BLaER1 treated with 17β-estradiol and CSF1 and Interleukin-3, amounts not matched to agents 10 nM and 100 nM (cell line): Measurements from ENCODE around the gene ATP6V0A4.

Experiments used
- H3K27ac ChIP-seq, 11 experiments: shearing (Covaris generic); formaldehyde crosslinking; 2 replicates each; pipeline ENCODE4 v1.8.1; 2022
- H3K27me3 ChIP-seq, 11 experiments: shearing (Covaris generic); formaldehyde crosslinking; 2 replicates each; pipeline ENCODE4 v1.8.1; 2022
- H3K36me3 ChIP-seq, 11 experiments: shearing (Covaris generic); formaldehyde crosslinking; 2 replicates each; pipeline ENCODE4 v1.8.1; 2022
- H3K4me1 ChIP-seq, 10 experiments: shearing (Covaris generic); formaldehyde crosslinking; 2 replicates each; pipeline ENCODE4 v1.8.1; 2022
- H3K4me2 ChIP-seq, 11 experiments: shearing (Covaris generic); formaldehyde crosslinking; 2 replicates each; pipeline ENCODE4 v1.8.1; 2022
- H3K4me3 ChIP-seq, 10 experiments: shearing (Covaris generic); formaldehyde crosslinking; 2 replicates each; pipeline ENCODE4 v1.8.1; 2022
- H3K9ac ChIP-seq, 11 experiments: shearing (Covaris generic); formaldehyde crosslinking; 2 replicates each; pipeline ENCODE4 v1.8.1; 2022
- H3K9me3 ChIP-seq, 11 experiments: shearing (Covaris generic); formaldehyde crosslinking; replicated peaks in 1 of 11; 2 replicates each; pipeline ENCODE4 v1.8.1; 2022
- H4K20me1 ChIP-seq, 11 experiments: shearing (Covaris generic); formaldehyde crosslinking; 2 replicates each; pipeline ENCODE4 v1.8.1; 2022
- Cebpa-rat ChIP-seq, 11 experiments: shearing (Covaris generic); IDR thresholded peaks; 2 replicates each; pipeline ENCODE4 v1.8.1; 2022

ATP6V0A4 gene

DNA sequence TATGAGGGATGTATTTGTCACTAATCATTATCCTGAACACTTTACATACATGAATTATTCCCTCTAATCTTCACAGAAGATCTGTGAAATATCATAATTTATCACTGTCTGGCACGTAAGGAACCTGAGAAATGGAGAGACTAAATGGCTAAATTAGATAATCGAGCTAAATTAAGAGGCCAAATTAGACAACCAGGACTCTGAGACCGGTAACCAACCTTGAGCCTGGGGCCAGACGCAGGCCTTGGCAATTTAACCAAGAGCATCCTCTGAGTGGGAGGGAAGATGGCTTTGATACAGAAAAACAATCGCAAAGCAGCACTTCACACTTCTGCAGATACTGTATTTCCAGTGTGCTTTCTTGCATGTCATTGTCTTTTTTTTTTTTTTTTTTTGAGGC, 118.2 kb downstream of the ATP6V0A4 start:
- H3K4me2 ChIP-seq = no peak overlapping the region
- no peak overlapping the region for H3K4me3 ChIP-seq
- no peaks in the 10 kb centered on the region for H4K20me1 ChIP-seq
- TF ChIP-seq Cebpa-rat (IDR thresholded peaks at IDR 0.05) = no peak
- no peak overlapping the region for H3K9ac ChIP-seq
- no peaks in the 10 kb centered on the region for H3K36me3 ChIP-seq
- no peaks in the 10 kb centered on the region for H3K4me1 ChIP-seq
- no peaks in the 10 kb centered on the region for H3K9me3 ChIP-seq
- no peaks in the 10 kb centered on the region for H3K27me3 ChIP-seq
- H3K27ac ChIP-seq = no peak overlapping the region

GRCh38 chr7:138670594-138670993, 127.4 kb downstream of the ATP6V0A4 start:
- Histone ChIP-seq H3K9ac (no peak overlapping the region), H3K27me3 (no peaks in the 10 kb centered on the region; a peak in 1 of 22 replicates), H3K4me2 (no peak overlapping the region), H3K27ac (no peak overlapping the region), H3K36me3 (no peaks in the 10 kb centered on the region), H3K9me3 (no peaks in the 10 kb centered on the region), H3K4me1 (0 out of 20 replicates have a peak, but pooled peaks cover 0 to 9% (median 0%) of the 10 kb centered on the region in 10 experiments), H3K4me3 (no peak overlapping the region), H4K20me1 (no peaks in the 10 kb centered on the region)
- TF ChIP-seq Cebpa-rat (IDR thresholded peaks at IDR 0.05) = no peak

DNA sequence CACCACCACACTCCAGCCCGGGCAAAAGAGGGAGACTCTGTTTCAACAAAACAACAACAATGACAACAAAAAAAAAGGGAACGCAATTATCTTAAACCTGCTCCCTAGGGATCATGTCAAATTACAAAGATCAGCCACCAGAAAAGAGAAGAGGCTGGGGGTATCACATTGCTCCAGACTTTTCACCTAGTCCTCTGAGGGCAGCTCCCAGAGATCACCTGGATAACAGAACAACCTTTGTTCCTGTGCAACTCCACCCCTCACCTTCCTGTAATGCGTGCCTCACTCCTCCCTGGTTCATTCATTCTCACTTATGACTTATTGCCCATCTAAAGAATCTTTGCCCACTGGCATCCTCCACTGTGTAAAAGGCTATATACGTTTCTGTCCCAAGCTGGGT, 128.6 kb downstream of the ATP6V0A4 start:
- Histone ChIP-seq H4K20me1 (no peaks in the 10 kb centered on the region), H3K36me3 (no peaks in the 10 kb centered on the region)
- TF ChIP-seq Cebpa-rat (IDR thresholded peaks at IDR 0.05) = no peak

GRCh38 chr7:138668946-138669345, 129.1 kb downstream of the ATP6V0A4 start:
- Histone ChIP-seq H4K20me1 (no peaks in the 10 kb centered on the region), H3K9me3 (peaks cover 0 to 5% (median 0%) of the 10 kb centered on the region in 11 experiments; a peak in 3 of 22 replicates), H3K27ac (no peak overlapping the region), H3K36me3 (no peaks in the 10 kb centered on the region), H3K4me3 (no peak overlapping the region), H3K27me3 (no peaks in the 10 kb centered on the region; a peak in 1 of 22 replicates), H3K4me1 (0 out of 20 replicates have a peak, but pooled peaks cover 0 to 9% (median 0%) of the 10 kb centered on the region in 10 experiments), H3K9ac (no peak overlapping the region), H3K4me2 (no peak overlapping the region)
- no peak for TF ChIP-seq Cebpa-rat (IDR thresholded peaks at IDR 0.05)

More for the DNA sequence above, 128.6 kb downstream of the ATP6V0A4 start:
- H3K9ac ChIP-seq = no peak overlapping the region
- 0 out of 20 replicates have a peak, but pooled peaks cover 0 to 9% (median 0%) of the 10 kb centered on the region in 10 experiments for H3K4me1 ChIP-seq
- H3K27me3 ChIP-seq = no peaks in the 10 kb centered on the region; a peak in 1 of 22 replicates
- H3K27ac ChIP-seq = no peak overlapping the region
- peaks cover 0 to 2% (median 0%) of the 10 kb centered on the region in 11 experiments; a peak in 3 of 22 replicates for H3K9me3 ChIP-seq
- H3K4me2 ChIP-seq = no peak overlapping the region
- H3K4me3 ChIP-seq = no peak overlapping the region

DNA sequence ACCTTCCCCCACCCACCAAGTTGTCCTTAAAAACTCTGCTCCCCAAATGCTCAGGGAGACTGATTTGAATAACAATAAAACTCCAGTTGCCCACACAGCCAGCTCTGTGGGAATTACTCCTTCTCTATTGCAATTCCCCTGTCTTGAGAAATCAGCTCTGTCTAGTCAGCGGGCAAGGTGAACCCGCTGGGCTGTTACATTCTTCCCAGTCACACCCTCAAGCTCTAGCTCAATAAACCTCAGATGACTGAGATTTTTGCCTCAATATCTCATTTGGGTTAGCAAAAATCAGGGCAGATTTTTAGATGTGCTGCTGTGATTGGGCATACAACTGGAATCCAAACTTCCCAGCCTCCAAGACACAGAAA, 129.8 kb downstream of the ATP6V0A4 start:
- Histone ChIP-seq H3K4me2 (no peak overlapping the region), H3K4me3 (no peak overlapping the region), H3K36me3 (no peaks in the 10 kb centered on the region), H3K27me3 (no peaks in the 10 kb centered on the region; a peak in 1 of 22 replicates), H4K20me1 (no peaks in the 10 kb centered on the region), H3K4me1 (peaks cover 0 to 9% (median 0%) of the 10 kb centered on the region in 10 experiments; a peak in 3 of 20 replicates), H3K9ac (no peak overlapping the region), H3K27ac (no peak overlapping the region), H3K9me3 (peaks cover 0 to 5% (median 0%) of the 10 kb centered on the region in 11 experiments; a peak in 3 of 22 replicates)
- no peak for TF ChIP-seq Cebpa-rat (IDR thresholded peaks at IDR 0.05)

GRCh38 chr7:138667535-138668228, 130.3 kb downstream of the ATP6V0A4 start:
- Histone ChIP-seq H3K4me1 (peaks cover 0 to 11% (median 0%) of the 10 kb centered on the region in 10 experiments; a peak in 3 of 20 replicates), H3K36me3 (no peaks in the 10 kb centered on the region), H3K27ac (no peak overlapping the region), H3K9me3 (peaks cover 0 to 5% (median 0%) of the 10 kb centered on the region in 11 experiments; a peak in 3 of 22 replicates), H3K27me3 (no peaks in the 10 kb centered on the region; a peak in 1 of 22 replicates), H3K4me2 (no peak overlapping the region), H3K9ac (no peak overlapping the region), H4K20me1 (no peaks in the 10 kb centered on the region), H3K4me3 (no peak overlapping the region)
- TF ChIP-seq Cebpa-rat (IDR thresholded peaks at IDR 0.05) = no peak

DNA sequence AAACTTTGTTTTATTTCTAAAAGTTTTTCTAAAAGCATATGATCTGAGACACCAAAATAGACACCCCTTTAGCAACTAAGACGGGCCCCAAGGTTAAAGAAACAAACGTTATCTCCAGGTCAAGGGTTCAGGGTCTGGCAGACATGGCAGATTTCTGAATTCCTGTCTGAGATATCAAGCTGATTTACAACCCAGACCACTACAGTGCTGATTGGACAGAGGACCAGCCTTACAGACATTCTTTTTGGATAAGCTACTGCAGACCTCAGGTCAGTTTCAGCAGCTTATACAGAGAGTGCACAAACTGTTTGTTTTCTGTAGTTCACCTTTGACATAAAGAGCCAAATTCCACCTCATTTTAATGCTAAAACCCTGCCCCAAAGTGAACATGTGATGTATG, 131.6 kb downstream of the ATP6V0A4 start:
- Histone ChIP-seq H3K36me3 (no peaks in the 10 kb centered on the region), H3K27ac (no peak overlapping the region), H4K20me1 (no peaks in the 10 kb centered on the region), H3K4me3 (no peak overlapping the region), H3K27me3 (no peaks in the 10 kb centered on the region; a peak in 1 of 22 replicates), H3K9me3 (peaks cover 0 to 5% (median 0%) of the 10 kb centered on the region in 11 experiments; a peak in 3 of 22 replicates), H3K4me2 (no peak overlapping the region), H3K9ac (no peak overlapping the region), H3K4me1 (peaks cover 0 to 11% (median 0%) of the 10 kb centered on the region in 10 experiments; a peak in 3 of 20 replicates)
- no peak for TF ChIP-seq Cebpa-rat (IDR thresholded peaks at IDR 0.05)

DNA sequence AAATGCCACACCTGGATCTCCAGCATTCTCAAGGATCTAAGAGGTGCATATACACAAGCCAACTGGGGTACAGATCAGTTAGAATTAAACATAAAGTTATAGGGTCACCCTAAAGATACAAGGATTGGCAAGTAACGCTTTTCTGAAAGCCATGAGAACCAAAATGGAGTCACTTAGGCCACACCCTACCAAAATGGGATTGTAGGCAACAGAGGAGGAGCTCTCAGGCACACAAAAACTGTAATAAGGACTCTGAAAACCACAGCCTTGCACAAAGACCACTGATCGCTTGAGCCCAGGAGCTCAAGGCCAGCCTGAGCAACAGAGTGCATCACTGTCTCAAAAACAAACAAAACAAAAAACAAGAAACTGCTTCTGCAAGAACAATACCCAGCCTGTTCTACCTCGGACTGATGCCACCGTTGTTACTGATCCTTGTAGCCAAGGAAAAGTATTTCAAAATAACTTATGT, 132.3 kb downstream of the ATP6V0A4 start:
- H3K9me3 ChIP-seq = peaks cover 0 to 5% (median 0%) of the 10 kb centered on the region in 11 experiments; a peak in 3 of 22 replicates
- H3K27ac ChIP-seq = no peak overlapping the region
- no peak overlapping the region for H3K4me2 ChIP-seq
- TF ChIP-seq Cebpa-rat (IDR thresholded peaks at IDR 0.05) = no peak
- H3K27me3 ChIP-seq = no peaks in the 10 kb centered on the region; a peak in 1 of 22 replicates
- H4K20me1 ChIP-seq = no peaks in the 10 kb centered on the region
- no peak overlapping the region for H3K9ac ChIP-seq
- peaks cover 0 to 11% (median 0%) of the 10 kb centered on the region in 10 experiments; a peak in 3 of 20 replicates for H3K4me1 ChIP-seq
- no peak overlapping the region for H3K4me3 ChIP-seq
- H3K36me3 ChIP-seq = no peaks in the 10 kb centered on the region

GRCh38 chr7:138665249-138665648, 132.7 kb downstream of the ATP6V0A4 start:
- no peak for TF ChIP-seq Cebpa-rat (IDR thresholded peaks at IDR 0.05)
- Histone ChIP-seq H3K9ac (no peak overlapping the region), H3K4me2 (no peak overlapping the region), H3K9me3 (peaks cover 0 to 5% (median 0%) of the 10 kb centered on the region in 11 experiments; a peak in 3 of 22 replicates), H3K27ac (no peak overlapping the region), H4K20me1 (no peaks in the 10 kb centered on the region), H3K36me3 (no peaks in the 10 kb centered on the region), H3K4me1 (peaks cover 0 to 11% (median 0%) of the 10 kb centered on the region in 10 experiments; a peak in 3 of 20 replicates), H3K27me3 (no peaks in the 10 kb centered on the region; a peak in 1 of 22 replicates), H3K4me3 (no peak overlapping the region)
